ENCODE results near the gene CHCHD3. TPM values are rescaled to one million over a fixed set of nuclear protein-coding genes. Genes with fewer than 3 reads are reported as not detected.

The CHCHD3 gene
- total RNA-seq, 2 experiments from 2014 or later = 62.0 to 65.0 TPM

DNA sequence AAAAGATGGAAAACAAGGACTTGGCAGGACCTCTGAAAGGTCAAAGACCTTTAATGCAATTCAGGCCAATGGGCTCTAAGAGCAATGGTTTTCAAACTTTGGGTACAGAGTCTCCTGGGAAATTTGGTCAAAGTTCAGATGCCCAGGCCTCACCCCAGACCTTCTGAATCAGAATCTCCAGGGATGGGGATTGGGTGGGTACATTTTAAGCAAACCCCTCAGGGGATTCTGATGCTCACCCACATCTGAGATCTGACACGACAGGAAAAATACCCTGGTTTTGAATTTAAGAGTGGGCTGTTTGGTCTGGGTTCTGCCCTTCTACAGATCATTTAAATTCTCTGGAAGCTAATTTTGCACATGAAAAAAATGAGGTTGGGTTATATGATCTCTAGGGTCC is 290.9 kb downstream of the CHCHD3 start:
- no peak overlapping the region for H3K4me3 Mint-ChIP-seq
- CTCF ChIA-PET = interaction anchor here (0.8 kb wide), 1 partner anchor 9 kb away, joined by 3 read pairs; no protein-coding TSS in a partner anchor
- H3K36me3 Mint-ChIP-seq (ENCODE audit: low read depth) = peaks cover 39% of the 10 kb centered on the region
- intact Hi-C loops (cut with micrococcal nuclease) = no loop called here
- DNase-seq = no peak
- no peak overlapping the region for H3K27ac Mint-ChIP-seq
- H3K4me1 Mint-ChIP-seq (ENCODE audit: low read depth) = peaks cover 11% of the 10 kb centered on the region
- H3K9me3 Mint-ChIP-seq = no peaks in the 10 kb centered on the region
- no peaks in the 10 kb centered on the region for H3K27me3 Mint-ChIP-seq (ENCODE audit: low read depth)

DNA sequence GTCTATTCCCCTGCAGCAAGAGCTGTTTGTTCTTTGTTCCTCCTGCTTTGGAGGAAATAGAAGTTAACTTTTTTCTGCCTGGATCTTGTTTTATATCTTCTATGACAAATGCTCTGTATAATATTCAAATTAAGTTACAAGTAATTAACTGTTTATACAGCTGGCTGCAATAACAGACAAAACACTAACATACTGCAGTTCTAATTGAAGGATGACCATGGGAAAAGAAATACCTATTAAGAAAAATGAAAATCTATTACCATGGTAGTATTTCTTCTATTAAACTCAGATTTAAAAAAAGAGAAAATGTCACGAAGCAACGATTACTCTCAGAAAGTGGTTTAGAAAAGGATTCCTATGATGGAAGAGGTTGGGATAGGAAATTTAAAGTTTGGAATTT is 291.8 kb downstream of the CHCHD3 start:
- H3K9me3 Mint-ChIP-seq = no peaks in the 10 kb centered on the region
- peaks cover 33% of the 10 kb centered on the region for H3K36me3 Mint-ChIP-seq (ENCODE audit: low read depth)
- peaks cover 11% of the 10 kb centered on the region for H3K4me1 Mint-ChIP-seq (ENCODE audit: low read depth)
- intact Hi-C loops (cut with micrococcal nuclease) = no loop called here
- DNase-seq = no peak
- CTCF ChIA-PET = no interaction called here
- no peaks in the 10 kb centered on the region for H3K27me3 Mint-ChIP-seq (ENCODE audit: low read depth)
- no peak overlapping the region for H3K4me3 Mint-ChIP-seq
- H3K27ac Mint-ChIP-seq = no peak overlapping the region

DNA sequence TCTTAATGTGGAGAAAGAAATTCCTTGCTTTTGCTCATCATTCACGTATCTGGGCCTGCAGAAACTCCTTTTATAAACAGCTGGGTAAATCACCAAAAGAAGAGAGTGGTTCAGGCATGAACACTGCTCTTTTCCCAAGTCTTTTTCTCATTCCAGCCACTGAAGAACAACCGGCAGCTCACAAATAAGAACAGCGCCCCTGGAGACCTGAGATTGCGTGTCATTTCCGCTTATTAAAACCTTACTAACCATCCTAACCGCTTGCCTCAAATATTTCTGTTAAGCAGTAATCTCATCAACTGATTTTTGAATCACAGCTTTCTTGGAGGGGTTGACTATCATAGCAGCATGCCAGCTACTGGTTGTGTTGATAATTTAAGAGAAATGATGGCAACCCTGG is 292.6 kb downstream of the CHCHD3 start:
- no peak for DNase-seq
- Mint-ChIP-seq H3K36me3 (ENCODE audit: low read depth) (peaks cover 33% of the 10 kb centered on the region), H3K4me3 (no peak overlapping the region), H3K27ac (no peak overlapping the region), H3K27me3 (ENCODE audit: low read depth) (no peaks in the 10 kb centered on the region), H3K4me1 (ENCODE audit: low read depth) (peaks cover 11% of the 10 kb centered on the region), H3K9me3 (no peaks in the 10 kb centered on the region)
- CTCF ChIA-PET = no interaction called here
- intact Hi-C loops (cut with micrococcal nuclease) = no loop called here

DNA sequence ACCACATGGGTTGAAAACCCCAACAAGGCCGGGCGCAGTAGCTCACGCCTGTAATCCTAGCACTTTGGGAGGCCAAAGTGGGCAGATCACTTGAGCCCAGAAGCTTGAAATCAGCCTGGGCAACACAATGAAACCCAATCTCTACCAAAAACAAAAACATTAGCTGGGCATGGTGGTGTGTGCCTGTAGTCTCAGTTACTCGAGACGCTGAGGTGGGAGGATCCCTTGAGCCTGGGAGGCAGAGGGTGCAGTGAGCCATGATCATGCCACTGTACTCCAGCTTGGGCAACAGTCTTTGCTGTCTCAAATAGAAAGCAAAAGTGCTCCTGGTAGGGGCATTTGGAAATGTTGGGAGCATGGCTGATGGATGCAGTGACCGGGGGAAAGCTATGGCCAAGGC is 296.0 kb downstream of the CHCHD3 start:
- Mint-ChIP-seq H3K27ac (no peak overlapping the region), H3K4me3 (no peak overlapping the region), H3K9me3 (no peaks in the 10 kb centered on the region), H3K4me1 (ENCODE audit: low read depth) (peaks cover 11% of the 10 kb centered on the region), H3K36me3 (ENCODE audit: low read depth) (peaks cover 22% of the 10 kb centered on the region), H3K27me3 (ENCODE audit: low read depth) (no peaks in the 10 kb centered on the region)
- CTCF ChIA-PET = interaction anchor here (0.5 to 1.2 kb wide), 2 partner anchors 14 to 1276 kb away, joined by 3 read pairs; no protein-coding TSS in a partner anchor
- no peak for DNase-seq
- intact Hi-C loops (cut with micrococcal nuclease) = no loop called here

DNA sequence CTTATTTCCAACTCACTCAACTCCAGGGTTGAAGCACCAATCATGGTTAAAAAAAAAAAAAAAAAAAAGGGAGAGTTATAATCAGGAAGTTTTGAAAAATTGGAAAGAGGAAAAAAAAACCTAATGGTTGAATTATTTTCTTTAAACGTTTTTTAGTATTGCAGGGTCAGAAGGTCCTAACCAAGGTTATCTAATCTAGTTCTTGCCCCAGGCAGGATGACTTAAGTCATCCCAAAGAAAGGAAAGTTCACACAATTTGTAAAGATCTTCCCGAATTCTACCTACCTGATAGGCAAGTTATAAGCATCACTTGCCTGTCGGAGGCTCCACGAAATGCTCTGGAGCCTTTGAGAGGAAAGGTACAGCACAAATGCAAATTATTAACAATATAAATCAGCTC is 297.5 kb downstream of the CHCHD3 start:
- Mint-ChIP-seq H3K27ac (no peak overlapping the region), H3K36me3 (ENCODE audit: low read depth) (peaks cover 19% of the 10 kb centered on the region), H3K27me3 (ENCODE audit: low read depth) (no peaks in the 10 kb centered on the region), H3K4me3 (no peak overlapping the region), H3K9me3 (no peaks in the 10 kb centered on the region), H3K4me1 (ENCODE audit: low read depth) (peaks cover 6% of the 10 kb centered on the region)
- intact Hi-C loops (cut with micrococcal nuclease) = no loop called here
- no peak for DNase-seq
- CTCF ChIA-PET = no interaction called here

DNA sequence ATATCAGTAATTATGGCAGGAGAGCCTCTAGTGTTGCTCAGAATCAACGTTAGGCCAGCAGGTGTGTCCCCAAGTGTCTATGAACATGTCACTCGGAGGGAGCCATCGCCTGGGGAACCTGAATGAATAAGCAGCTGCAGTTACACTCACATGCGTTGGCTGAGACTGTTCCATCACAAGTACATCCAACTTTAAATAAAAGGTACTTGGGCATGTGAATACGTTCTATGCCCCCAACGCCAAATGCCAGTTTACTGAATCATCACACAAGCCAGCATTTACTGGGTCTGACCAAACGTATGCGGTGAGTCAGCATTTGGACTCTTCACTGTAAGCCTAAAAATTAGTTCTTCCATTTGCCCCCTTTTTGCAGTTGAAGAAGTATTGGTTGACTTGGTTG is 298.1 kb downstream of the CHCHD3 start:
- Mint-ChIP-seq H3K27ac (no peak overlapping the region), H3K27me3 (ENCODE audit: low read depth) (no peaks in the 10 kb centered on the region), H3K9me3 (no peaks in the 10 kb centered on the region), H3K36me3 (ENCODE audit: low read depth) (peaks cover 18% of the 10 kb centered on the region), H3K4me3 (no peak overlapping the region), H3K4me1 (ENCODE audit: low read depth) (peaks cover 6% of the 10 kb centered on the region)
- intact Hi-C loops (cut with micrococcal nuclease) = no loop called here
- CTCF ChIA-PET = interaction anchor here (0.7 kb wide), 1 partner anchor 93 kb away, joined by 3 read pairs; no protein-coding TSS in a partner anchor
- DNase-seq = no peak

DNA sequence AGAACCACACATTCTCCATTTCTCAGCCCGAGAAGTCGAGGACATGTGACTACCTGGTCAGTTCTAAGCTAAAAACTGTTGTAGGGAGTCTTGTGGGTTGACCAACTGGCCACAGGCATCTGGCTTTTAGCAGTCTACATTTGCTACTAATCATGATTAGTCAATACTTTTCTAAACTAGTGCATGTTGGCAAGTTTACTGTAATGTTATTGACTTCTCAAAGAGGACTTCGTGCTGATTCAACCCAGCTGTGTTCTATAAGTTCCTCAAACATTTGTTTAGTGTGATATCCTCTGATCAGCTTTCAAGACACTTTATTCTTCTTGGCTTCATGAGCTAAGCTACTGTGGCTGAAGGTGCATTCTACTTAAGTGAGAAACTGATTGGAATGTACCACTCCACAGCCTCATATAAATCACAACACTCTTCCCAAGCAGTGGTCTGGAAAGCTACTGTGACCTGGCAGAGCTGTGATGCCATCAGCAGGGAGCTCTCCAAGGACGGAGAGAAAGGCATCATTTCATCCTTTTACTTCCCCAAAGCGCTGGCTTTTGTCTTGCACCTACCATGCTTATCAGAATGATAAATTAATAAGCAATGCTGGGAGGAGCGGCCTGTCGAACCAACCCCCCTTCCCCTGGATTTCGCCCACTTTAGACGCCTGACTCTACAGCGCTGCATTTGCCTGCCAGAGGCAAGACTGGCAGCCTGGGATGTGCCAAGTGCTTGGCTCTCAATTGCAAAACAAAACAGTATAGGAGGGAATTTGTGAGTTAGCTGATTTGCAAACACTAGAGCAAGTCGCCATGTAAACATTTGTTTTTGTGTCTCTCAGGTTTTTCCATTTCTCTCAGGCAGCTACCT is 298.9 kb downstream of the CHCHD3 start:
- no peak for DNase-seq
- intact Hi-C loops (cut with micrococcal nuclease) = no loop called here
- Mint-ChIP-seq H3K27me3 (ENCODE audit: low read depth) (no peaks in the 10 kb centered on the region), H3K9me3 (no peaks in the 10 kb centered on the region), H3K36me3 (ENCODE audit: low read depth) (peaks cover 15% of the 10 kb centered on the region), H3K27ac (no peak overlapping the region), H3K4me1 (ENCODE audit: low read depth) (peaks cover 11% of the 10 kb centered on the region), H3K4me3 (no peak overlapping the region)
- CTCF ChIA-PET = interaction anchor here (0.7 to 1.2 kb wide), 2 partner anchors 8 to 94 kb away, joined by 3 read pairs; no protein-coding TSS in a partner anchor

DNA sequence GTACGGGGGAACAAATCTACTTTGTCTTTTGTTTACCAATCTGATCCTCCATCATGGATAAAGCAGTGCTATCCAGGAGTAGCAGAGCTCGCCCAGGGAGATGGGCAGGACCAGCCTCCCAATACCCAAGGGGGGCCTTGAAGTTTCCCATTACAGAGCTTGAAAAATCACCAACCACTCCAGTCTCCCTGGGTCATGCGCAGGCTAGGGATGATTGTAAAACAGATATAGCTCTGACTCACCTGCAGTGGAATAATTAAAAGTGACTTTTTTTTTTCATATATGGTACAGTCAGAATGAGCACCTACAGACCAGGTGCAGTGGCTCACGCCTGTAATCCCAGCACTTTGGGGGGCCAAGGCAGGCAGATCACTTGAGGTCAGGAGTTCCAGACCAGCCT is 301.1 kb downstream of the CHCHD3 start:
- Mint-ChIP-seq H3K9me3 (no peaks in the 10 kb centered on the region), H3K4me3 (no peak overlapping the region), H3K27me3 (ENCODE audit: low read depth) (no peaks in the 10 kb centered on the region), H3K36me3 (ENCODE audit: low read depth) (peaks cover 8% of the 10 kb centered on the region), H3K27ac (no peak overlapping the region), H3K4me1 (ENCODE audit: low read depth) (peaks cover 21% of the 10 kb centered on the region)
- intact Hi-C loops (cut with micrococcal nuclease) = no loop called here
- CTCF ChIA-PET = no interaction called here
- DNase-seq = no peak

DNA sequence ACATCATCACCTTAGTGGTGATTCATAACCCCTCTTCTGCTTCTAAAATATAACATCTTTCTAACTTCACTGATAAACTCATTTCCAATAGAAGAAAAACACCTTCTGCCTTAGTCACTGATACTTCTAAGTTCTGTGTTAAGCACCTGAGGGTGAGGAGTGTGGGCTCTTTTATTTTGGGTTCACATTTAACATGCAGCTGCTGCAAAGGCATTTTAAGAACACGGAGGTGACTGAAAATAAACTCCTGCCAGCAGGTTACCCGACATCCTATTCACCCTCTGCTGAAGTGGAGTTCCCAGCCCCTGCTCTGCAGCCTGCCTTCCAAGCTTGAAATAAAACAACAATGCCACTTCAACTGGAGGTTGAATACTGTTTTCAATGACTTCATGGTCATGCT is 302.7 kb downstream of the CHCHD3 start:
- DNase-seq = no peak
- Mint-ChIP-seq H3K27ac (no peak overlapping the region), H3K27me3 (ENCODE audit: low read depth) (no peaks in the 10 kb centered on the region), H3K9me3 (no peaks in the 10 kb centered on the region), H3K4me3 (no peak overlapping the region), H3K36me3 (ENCODE audit: low read depth) (peaks cover 2% of the 10 kb centered on the region), H3K4me1 (ENCODE audit: low read depth) (peaks cover 21% of the 10 kb centered on the region)
- intact Hi-C loops (cut with micrococcal nuclease) = no loop called here
- CTCF ChIA-PET = interaction anchor here (0.6 kb wide), 1 partner anchor 133 kb away, joined by 3 read pairs; no protein-coding TSS in a partner anchor

DNA sequence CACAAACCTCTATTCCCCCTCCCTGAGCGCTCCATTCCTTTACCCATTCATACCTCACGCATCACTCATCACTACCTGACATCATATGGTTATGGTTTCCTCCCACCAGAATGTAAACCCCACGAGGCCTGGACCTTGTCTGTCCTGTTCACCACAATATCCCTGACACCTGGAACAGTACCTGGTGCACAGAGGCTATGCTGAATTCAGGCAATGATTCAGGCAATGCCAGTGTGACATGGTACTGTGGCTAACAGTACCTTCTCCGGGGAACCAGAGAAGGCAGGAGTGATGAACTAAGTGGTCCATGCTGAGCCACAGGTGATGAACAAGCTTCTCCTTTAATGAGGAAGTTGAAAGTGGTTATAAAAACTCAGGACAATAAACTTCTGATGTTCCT is 303.1 kb downstream of the CHCHD3 start:
- Mint-ChIP-seq H3K4me3 (no peak overlapping the region), H3K36me3 (ENCODE audit: low read depth) (no peaks in the 10 kb centered on the region), H3K27me3 (ENCODE audit: low read depth) (no peaks in the 10 kb centered on the region), H3K27ac (peak overlapping the region; percentile 46), H3K4me1 (ENCODE audit: low read depth) (peaks cover 23% of the 10 kb centered on the region), H3K9me3 (no peaks in the 10 kb centered on the region)
- no peak for DNase-seq
- CTCF ChIA-PET = no interaction called here
- intact Hi-C loops (cut with micrococcal nuclease) = no loop called here

DNA sequence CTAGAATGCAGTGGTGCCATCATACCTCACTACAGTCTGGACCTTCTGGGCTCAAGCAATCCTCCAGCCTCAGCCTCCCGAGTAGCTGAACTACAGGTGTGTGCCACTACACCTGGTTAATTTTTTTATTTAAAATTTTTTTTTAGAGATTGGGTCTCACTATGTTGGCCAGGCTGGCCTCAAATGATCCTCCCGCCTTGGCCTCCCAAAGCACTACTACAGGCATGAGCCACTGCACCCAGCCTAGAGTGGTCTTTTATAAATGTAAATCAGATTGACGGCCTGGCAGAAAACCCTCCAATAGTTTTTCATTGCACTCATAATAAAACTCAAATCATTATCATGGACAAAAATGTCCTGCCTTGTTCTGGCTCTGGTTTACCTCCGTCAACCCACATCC is 303.9 kb downstream of the CHCHD3 start:
- Mint-ChIP-seq H3K4me3 (no peak overlapping the region), H3K4me1 (ENCODE audit: low read depth) (peaks cover 27% of the 10 kb centered on the region), H3K36me3 (ENCODE audit: low read depth) (no peaks in the 10 kb centered on the region), H3K27ac (no peak overlapping the region), H3K9me3 (no peaks in the 10 kb centered on the region), H3K27me3 (ENCODE audit: low read depth) (no peaks in the 10 kb centered on the region)
- DNase-seq = no peak
- intact Hi-C loops (cut with micrococcal nuclease) = no loop called here
- CTCF ChIA-PET = no interaction called here

DNA sequence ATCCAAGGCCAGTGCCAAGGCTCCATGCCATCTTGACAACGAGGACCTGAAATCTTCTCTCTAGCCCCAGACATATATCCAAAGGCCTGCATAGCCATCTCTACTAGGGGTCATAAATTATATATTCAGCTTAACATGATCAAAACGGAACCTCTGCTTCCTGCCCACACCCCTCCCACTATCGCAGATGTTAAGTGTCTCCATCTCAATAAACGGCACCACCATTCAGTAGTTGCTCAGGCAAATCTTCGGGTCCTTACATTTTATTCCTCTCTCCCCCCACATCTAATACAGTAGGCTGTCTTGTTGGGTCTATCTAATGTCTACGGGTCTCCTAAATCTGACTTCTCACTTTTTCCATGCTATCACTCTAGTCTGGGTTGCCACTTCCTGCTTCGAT is 304.5 kb downstream of the CHCHD3 start:
- CTCF ChIA-PET = no interaction called here
- no peak overlapping the region for H3K4me3 Mint-ChIP-seq
- intact Hi-C loops (cut with micrococcal nuclease) = no loop called here
- H3K36me3 Mint-ChIP-seq (ENCODE audit: low read depth) = no peaks in the 10 kb centered on the region
- H3K27me3 Mint-ChIP-seq (ENCODE audit: low read depth) = no peaks in the 10 kb centered on the region
- DNase-seq = no peak
- H3K27ac Mint-ChIP-seq = no peak overlapping the region
- peaks cover 27% of the 10 kb centered on the region for H3K4me1 Mint-ChIP-seq (ENCODE audit: low read depth)
- H3K9me3 Mint-ChIP-seq = no peaks in the 10 kb centered on the region

DNA sequence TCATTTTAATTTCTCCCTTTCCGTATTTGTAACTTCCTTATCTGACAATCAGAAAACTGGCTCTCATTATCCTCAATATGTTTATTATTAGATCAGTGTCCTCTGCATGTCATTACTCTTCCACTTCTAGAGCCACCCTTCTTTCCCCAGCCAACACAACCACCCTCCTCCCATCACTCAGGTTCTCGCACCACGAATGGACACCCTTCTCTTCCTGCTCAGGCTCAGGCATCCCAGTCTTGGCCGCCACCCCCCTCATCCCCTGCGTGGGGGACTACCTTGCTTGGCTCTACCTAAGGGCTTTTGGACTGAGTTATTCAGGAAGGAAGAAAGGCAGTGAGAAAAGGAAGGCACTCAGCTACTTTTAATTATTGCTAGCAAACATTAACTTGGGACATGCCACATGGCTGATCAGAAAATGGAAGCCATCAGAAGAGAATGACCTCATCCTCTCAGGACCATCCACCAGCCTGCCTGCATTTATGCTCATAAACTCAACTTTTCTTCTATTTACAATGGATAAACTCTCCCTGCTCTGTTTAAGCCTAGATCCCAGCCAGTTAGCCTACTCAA is 305.8 kb downstream of the CHCHD3 start:
- no peak overlapping the region for H3K27ac Mint-ChIP-seq
- no peaks in the 10 kb centered on the region for H3K9me3 Mint-ChIP-seq
- CTCF ChIA-PET = no interaction called here

More for the DNA sequence above, 305.8 kb downstream of the CHCHD3 start:
- Mint-ChIP-seq H3K27me3 (ENCODE audit: low read depth) (no peaks in the 10 kb centered on the region), H3K36me3 (ENCODE audit: low read depth) (no peaks in the 10 kb centered on the region), H3K4me1 (ENCODE audit: low read depth) (peaks cover 36% of the 10 kb centered on the region), H3K4me3 (no peak overlapping the region)
- DNase-seq = no peak
- intact Hi-C loops (cut with micrococcal nuclease) = no loop called here

Data from activated naive CD4-positive, alpha-beta T cell treated with anti-CD3 and anti-CD28 coated beads for 36 hours (primary cell).